Measurements from ENCODE around the gene ABR.

The ABR gene

GRCh38 chr17:958712-959451 is 220.9 kb downstream of the ABR start:
- DNase-seq (ENCODE audit: low read depth): no peak

- DNase-seq (ENCODE audit: low read depth): no peak
These were observed 221.8 kb downstream of the ABR start for GRCh38 chr17:957856-958421.

- no peak for DNase-seq (ENCODE audit: low read depth)
These were observed 222.9 kb downstream of the ABR start for GRCh38 chr17:956905-957304.

GRCh38 chr17:954431-955164 is 225.2 kb downstream of the ABR start:
- no peak for DNase-seq (ENCODE audit: low read depth)

GRCh38 chr17:953767-954166 is 226.0 kb downstream of the ABR start:
- no peak for DNase-seq (ENCODE audit: low read depth)

Measured in HS-27A (cell line).